Measurements from ENCODE around the gene CREB3L2. TPM values are rescaled to one million over a fixed set of nuclear protein-coding genes. Genes with fewer than 3 reads are reported as not detected.
A peak's percentile ranks its signal among the peaks of the same experiment; 100 is the strongest.

The CREB3L2 gene
- polyA plus RNA-seq, 1 of the 3 experiments (the other 2 are of a cell fraction): 22.9 TPM

- no peaks in the 10 kb centered on the region for H3K36me3 ChIP-seq (replicated peaks in 1 of 2; ENCODE audit: control insufficient read depth in 1 of 2, insufficient read depth in 2 of 2, low read length in 1 of 2)
- H3K27ac ChIP-seq (ENCODE audit: low read depth in 2 of 2, low read length in 1 of 2): peak overlapping the region; percentile 89 to 93; a peak in 2 of 4 replicates
- no peaks in the 10 kb centered on the region for H3K27me3 ChIP-seq (ENCODE audit: insufficient read depth)
- H2AFZ ChIP-seq (ENCODE audit: low read depth): no peak overlapping the region
- peaks cover 44 to 63% of the 10 kb centered on the region in 2 experiments for H3K4me1 ChIP-seq (ENCODE audit: control insufficient read depth in 1 of 2, insufficient read depth in 2 of 2, low read depth in 1 of 2, low read length in 1 of 2)
- no peak overlapping the region for H3K4me3 ChIP-seq (ENCODE audit: low read depth in 2 of 2, low read length in 1 of 2)
- peaks cover 96% of the 10 kb centered on the region for H3K79me2 ChIP-seq (ENCODE audit: insufficient read depth)
- ChIA-PET POLR2A (no interaction called here), CTCF (interaction anchor here (0.6 to 22.5 kb wide), 7 partner anchors 8 to 338 kb away, joined by 3 to 642 read pairs (median 5); partner anchors contain the start of gene CREB3L2)
- H3K9me2 ChIP-seq: no peaks in the 10 kb centered on the region
- H3F3A ChIP-seq (replicated peaks; ENCODE audit: insufficient read depth): peaks cover 52% of the 10 kb centered on the region
- 92% methylated on average over 4 of the region's 4 CpGs for WGBS (ENCODE audit: low lambda C conversion rate)
- H3K4me2 ChIP-seq: no peak overlapping the region
- H3K9me3 ChIP-seq: no peaks in the 10 kb centered on the region
- H3K9ac ChIP-seq: no peak overlapping the region
- DNase-seq: no peak
- no peaks in the 10 kb centered on the region; the same call in 1 of the 2 replicates for H4K20me1 ChIP-seq (ENCODE audit: insufficient read depth)
- TF ChIP-seq, protein P1, sequence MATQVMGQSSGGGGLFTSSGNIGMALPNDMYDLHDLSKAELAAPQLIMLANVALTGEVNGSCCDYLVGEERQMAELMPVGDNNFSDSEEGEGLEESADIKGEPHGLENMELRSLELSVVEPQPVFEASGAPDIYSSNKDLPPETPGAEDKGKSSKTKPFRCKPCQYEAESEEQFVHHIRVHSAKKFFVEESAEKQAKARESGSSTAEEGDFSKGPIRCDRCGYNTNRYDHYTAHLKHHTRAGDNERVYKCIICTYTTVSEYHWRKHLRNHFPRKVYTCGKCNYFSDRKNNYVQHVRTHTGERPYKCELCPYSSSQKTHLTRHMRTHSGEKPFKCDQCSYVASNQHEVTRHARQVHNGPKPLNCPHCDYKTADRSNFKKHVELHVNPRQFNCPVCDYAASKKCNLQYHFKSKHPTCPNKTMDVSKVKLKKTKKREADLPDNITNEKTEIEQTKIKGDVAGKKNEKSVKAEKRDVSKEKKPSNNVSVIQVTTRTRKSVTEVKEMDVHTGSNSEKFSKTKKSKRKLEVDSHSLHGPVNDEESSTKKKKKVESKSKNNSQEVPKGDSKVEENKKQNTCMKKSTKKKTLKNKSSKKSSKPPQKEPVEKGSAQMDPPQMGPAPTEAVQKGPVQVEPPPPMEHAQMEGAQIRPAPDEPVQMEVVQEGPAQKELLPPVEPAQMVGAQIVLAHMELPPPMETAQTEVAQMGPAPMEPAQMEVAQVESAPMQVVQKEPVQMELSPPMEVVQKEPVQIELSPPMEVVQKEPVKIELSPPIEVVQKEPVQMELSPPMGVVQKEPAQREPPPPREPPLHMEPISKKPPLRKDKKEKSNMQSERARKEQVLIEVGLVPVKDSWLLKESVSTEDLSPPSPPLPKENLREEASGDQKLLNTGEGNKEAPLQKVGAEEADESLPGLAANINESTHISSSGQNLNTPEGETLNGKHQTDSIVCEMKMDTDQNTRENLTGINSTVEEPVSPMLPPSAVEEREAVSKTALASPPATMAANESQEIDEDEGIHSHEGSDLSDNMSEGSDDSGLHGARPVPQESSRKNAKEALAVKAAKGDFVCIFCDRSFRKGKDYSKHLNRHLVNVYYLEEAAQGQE (IDR thresholded peaks at IDR 0.05; ENCODE audit: low read depth, low read length): no peak
- TF ChIP-seq TEAD4 (IDR thresholded peaks at IDR 0.05; ENCODE audit: borderline replicate concordance, insufficient read depth) (no peak), EZH2phosphoT487 (IDR thresholded peaks at IDR 0.05; ENCODE audit: borderline replicate concordance, low read depth) (no peak), SIN3A (IDR thresholded peaks at IDR 0.05; ENCODE audit: borderline replicate concordance, low read depth, low read length) (no peak)
Measured at GRCh38 chr7:137994216-137994615, 7.7 kb downstream of the CREB3L2 start.

- Histone ChIP-seq H3K27me3 (ENCODE audit: insufficient read depth) (no peaks in the 10 kb centered on the region), H3K4me2 (peak overlapping the region; percentile 55), H3F3A (replicated peaks; ENCODE audit: insufficient read depth) (peaks cover 52% of the 10 kb centered on the region), H3K27ac (ENCODE audit: low read depth in 2 of 2, low read length in 1 of 2) (peak overlapping the region; percentile 89 to 93), H3K4me1 (ENCODE audit: control insufficient read depth in 1 of 2, insufficient read depth in 2 of 2, low read depth in 1 of 2, low read length in 1 of 2) (peaks cover 40 to 65% of the 10 kb centered on the region in 2 experiments), H3K9me3 (no peaks in the 10 kb centered on the region), H3K9me2 (no peaks in the 10 kb centered on the region), H4K20me1 (ENCODE audit: insufficient read depth) (no peaks in the 10 kb centered on the region; the same call in 1 of the 2 replicates), H3K36me3 (replicated peaks in 1 of 2; ENCODE audit: control insufficient read depth in 1 of 2, insufficient read depth in 2 of 2, low read length in 1 of 2) (no peaks in the 10 kb centered on the region), H3K4me3 (ENCODE audit: low read depth in 2 of 2, low read length in 1 of 2) (no peak overlapping the region), H3K79me2 (ENCODE audit: insufficient read depth) (peaks cover 96% of the 10 kb centered on the region), H2AFZ (ENCODE audit: low read depth) (no peak overlapping the region), H3K9ac (peak overlapping the region; percentile 7)
- CTCF ChIA-PET: interaction anchor here (3.5 to 22.5 kb wide), 2 partner anchors 9 to 84 kb away, joined by 25 to 642 read pairs; partner anchors contain the start of gene CREB3L2
- POLR2A ChIA-PET: no interaction called here
- DNase-seq: no peak
- TF ChIP-seq JUND (IDR thresholded peaks at IDR 0.05) (no peak), USF1 (IDR thresholded peaks at IDR 0.05; ENCODE audit: borderline replicate concordance, low read depth) (no peak)
- WGBS (ENCODE audit: low lambda C conversion rate): 95% methylated on average over 6 of the region's 6 CpGs
Measured at GRCh38 chr7:137993395-137993743, 8.5 kb downstream of the CREB3L2 start.

Data from SK-N-SH (cell line).